Psoas muscle (tissue), 8 donors: ENCODE results near the gene MX2. TPM values are rescaled to one million over a fixed set of nuclear protein-coding genes. Genes with fewer than 3 reads are reported as not detected.

Experiments
- ATAC-seq, 4 donors: fragments of 200-7000 bp; cut with Tn5 transposase; one replicate each; pipeline ENCODE4 v1.9.1; 2020; ENCODE audit warnings: moderate library complexity in 3 of 4, mild to moderate bottlenecking in 2 of 4
- DNase-seq, 2 donors: peaks; one replicate each; pipeline ENCODE4 v3.0.0-alpha.2; 2020
- H3K27ac ChIP-seq: fragments of 200-600 bp; one replicate; pipeline ENCODE4 v1.8.0; 2022
- H3K27me3 ChIP-seq, 3 donors: fragments of 200-600 bp in 1 of 3; one replicate each; pipeline versions ENCODE4 v1.6.1 to v1.8.0; 2013 to 2022; ENCODE audit warnings: low read length in 2 of 3, mild to moderate bottlenecking in 2 of 3, moderate library complexity in 1 of 3; ENCODE audit not compliant: insufficient read depth in 3 of 3
- H3K36me3 ChIP-seq, 2 donors: fragments of 200-600 bp in 1 of 2; one replicate each; pipeline versions ENCODE4 v1.6.1 to v1.8.0; 2013 to 2022; ENCODE audit warnings: low read depth in 1 of 2, mild to moderate bottlenecking in 1 of 2, moderate library complexity in 1 of 2; ENCODE audit not compliant: insufficient read depth in 1 of 2
- H3K4me1 ChIP-seq: fragments of 200-600 bp; one replicate; pipeline ENCODE4 v1.8.0; 2022
- H3K4me3 ChIP-seq: fragments of 200-600 bp; one replicate; pipeline ENCODE4 v1.8.0; 2022; ENCODE audit warnings: mild to moderate bottlenecking
- H3K9me3 ChIP-seq: fragments of 200-600 bp; one replicate; pipeline ENCODE4 v1.8.0; 2022
- WGBS, 3 donors: extraction: QIAGEN DNeasy Blood & Tissue Kit; methylation state at CpG; one replicate each; pipeline versions ENCODE4 v1.1.6 to v1.1.7; 2013; 5-methylcytosine and 5-hydroxymethylcytosine counted together
- intact Hi-C, 2 donors: fragments of 100-400 bp; cut with DNase I; formaldehyde crosslinking; loops; one replicate each; pipeline versions ENCODE4 v1.11.0 to v1.14.2; 2022
- polyA plus RNA-seq, 3 donors: library from polyadenylated mRNA; stranded (reverse); fragments of 200-250 nt; gene quantifications; one replicate each; pipeline ENCODE4 v1.2.3, GENCODE V29; 2013
- total RNA-seq, 4 donors: library from RNA; stranded (reverse); fragmentation: NEBNext Ultra II Directional in 2 of 4; extraction: Animal tissue kit (Norgen Biotek cat#: 25700) in 2 of 4; gene quantifications; one replicate each; pipeline versions ENCODE4 v1.2.1 to v1.2.4, GENCODE V29; 2021 to 2023
- TF ChIP-seq, protein P1 (sequence below): fragments of 200-600 bp; IDR thresholded peaks from one replicate; pipeline ENCODE4 v1.8.0; 2022; ENCODE audit warnings: antibody characterized with exemption
- donor health status: healthy with polysubstance abuse.
- donor health status: DM: no; HTN: no; CAD: no; lungs with moderate emphysema.
- donor health status: Bipolar disorder and iron deficiency.
- donor health status: healthy.
- donor health status: DM: yes; HTN: yes; CAD: no.
- donor health status: DM: no; HTN: no; CAD: no.
- donor health status: DM: no; HTN: no; CAD: no.
- donor health status: DM: yes; HTN: yes; CAD: no.

MX2 gene
- total and polyA plus RNA-seq, 7 donors = 1.2 to 3.6 (median 2.7) TPM

DNA sequence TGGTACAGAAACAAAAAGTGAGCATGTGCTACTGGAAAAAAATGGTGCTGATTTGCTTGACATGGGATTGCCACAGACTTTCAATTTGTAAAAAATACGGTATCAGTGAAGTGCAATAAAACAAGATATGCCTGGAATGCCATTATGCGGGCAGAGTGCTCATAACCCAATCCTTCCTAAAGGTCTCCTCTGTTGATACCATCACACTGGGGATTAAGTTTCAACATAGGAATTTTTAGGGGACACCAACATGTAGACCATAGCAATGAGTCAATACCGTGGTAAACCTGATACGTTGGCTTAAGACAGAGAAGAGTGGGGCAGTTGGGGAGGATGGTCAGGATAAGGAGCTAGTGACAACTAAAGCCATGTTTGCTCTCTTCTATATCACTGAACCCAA lies 84.8 kb downstream of the MX2 start:
- H3K9me3 ChIP-seq = no peaks in the 10 kb centered on the region
- no peak overlapping the region for H3K4me3 ChIP-seq
- TF ChIP-seq, protein P1, sequence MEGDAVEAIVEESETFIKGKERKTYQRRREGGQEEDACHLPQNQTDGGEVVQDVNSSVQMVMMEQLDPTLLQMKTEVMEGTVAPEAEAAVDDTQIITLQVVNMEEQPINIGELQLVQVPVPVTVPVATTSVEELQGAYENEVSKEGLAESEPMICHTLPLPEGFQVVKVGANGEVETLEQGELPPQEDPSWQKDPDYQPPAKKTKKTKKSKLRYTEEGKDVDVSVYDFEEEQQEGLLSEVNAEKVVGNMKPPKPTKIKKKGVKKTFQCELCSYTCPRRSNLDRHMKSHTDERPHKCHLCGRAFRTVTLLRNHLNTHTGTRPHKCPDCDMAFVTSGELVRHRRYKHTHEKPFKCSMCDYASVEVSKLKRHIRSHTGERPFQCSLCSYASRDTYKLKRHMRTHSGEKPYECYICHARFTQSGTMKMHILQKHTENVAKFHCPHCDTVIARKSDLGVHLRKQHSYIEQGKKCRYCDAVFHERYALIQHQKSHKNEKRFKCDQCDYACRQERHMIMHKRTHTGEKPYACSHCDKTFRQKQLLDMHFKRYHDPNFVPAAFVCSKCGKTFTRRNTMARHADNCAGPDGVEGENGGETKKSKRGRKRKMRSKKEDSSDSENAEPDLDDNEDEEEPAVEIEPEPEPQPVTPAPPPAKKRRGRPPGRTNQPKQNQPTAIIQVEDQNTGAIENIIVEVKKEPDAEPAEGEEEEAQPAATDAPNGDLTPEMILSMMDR = no peak
- H3K27me3 ChIP-seq = no peaks in the 10 kb centered on the region
- DNase-seq (no peak), ATAC-seq (no peak)
- intact Hi-C loops = no loop called here
- no peak overlapping the region for H3K27ac ChIP-seq
- 61 to 73% (median 73%) methylated on average over 4 of the region's 4 CpGs for WGBS, 3 donors
- H3K36me3 ChIP-seq = peaks cover 0 to 24% of the 10 kb centered on the region in 2 donors
- H3K4me1 ChIP-seq = no peaks in the 10 kb centered on the region

DNA sequence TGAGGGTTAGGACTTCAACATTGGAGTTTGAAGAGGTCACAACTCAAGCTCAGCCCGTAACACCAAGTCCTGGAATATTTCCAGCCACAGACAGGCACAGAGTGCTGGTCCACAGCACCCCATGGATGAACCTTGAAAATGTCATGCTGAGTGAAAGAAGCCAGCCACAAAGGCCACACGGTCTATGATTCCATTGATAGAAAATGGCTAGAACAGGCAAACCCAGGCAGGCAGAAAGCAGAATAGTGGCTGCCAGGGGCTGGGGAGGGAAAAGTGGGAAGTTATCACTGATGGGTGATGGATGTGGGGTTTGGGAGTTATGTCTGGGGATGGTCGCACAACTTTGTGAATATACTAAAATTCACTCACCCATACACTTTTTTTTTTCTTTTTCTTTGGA lies 85.5 kb downstream of the MX2 start:
- DNase-seq = no peak
- TF ChIP-seq, protein P1 = no peak
- no peaks in the 10 kb centered on the region for H3K27me3 ChIP-seq
- H3K36me3 ChIP-seq = peaks cover 0 to 24% of the 10 kb centered on the region in 2 donors
- no peak for ATAC-seq
- H3K27ac ChIP-seq = no peak overlapping the region
- H3K4me3 ChIP-seq = no peak overlapping the region
- 85 to 92% (median 90%) methylated on average over 3 of the region's 3 CpGs for WGBS, 3 donors
- no peaks in the 10 kb centered on the region for H3K4me1 ChIP-seq
- intact Hi-C loops = no loop called here
- no peaks in the 10 kb centered on the region for H3K9me3 ChIP-seq

DNA sequence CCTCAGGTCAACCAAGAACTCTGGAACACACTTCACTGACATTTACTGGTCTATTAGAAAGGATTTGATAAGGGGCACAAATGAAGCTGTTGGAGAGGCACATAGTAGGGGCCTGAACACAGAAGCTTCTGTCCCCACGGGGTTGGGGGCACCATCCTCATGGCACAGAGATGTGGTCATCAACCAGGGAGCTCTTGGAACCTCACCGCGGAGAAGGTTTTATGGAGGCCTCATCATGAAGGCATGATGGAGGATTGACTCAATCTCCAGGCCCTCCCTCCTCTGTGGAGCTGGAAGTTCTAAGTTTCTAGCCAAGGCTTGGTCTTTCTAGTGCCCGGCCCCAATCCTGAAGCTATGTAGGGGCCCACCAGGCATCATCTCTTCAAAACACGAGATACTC lies 87.8 kb downstream of the MX2 start:
- Histone ChIP-seq H3K9me3 (no peaks in the 10 kb centered on the region), H3K27me3 (no peaks in the 10 kb centered on the region), H3K4me1 (no peaks in the 10 kb centered on the region), H3K36me3 (peaks cover 2 to 17% of the 10 kb centered on the region in 2 donors), H3K4me3 (no peak overlapping the region), H3K27ac (no peak overlapping the region)
- intact Hi-C loops = loop anchor here in 1 of 2 donors (10.0 kb wide), 1 partner anchor 165 kb away; no protein-coding TSS in a partner anchor
- no peak for ATAC-seq
- TF ChIP-seq, protein P1 = no peak
- DNase-seq = no peak
- WGBS, 3 donors = 72 to 83% (median 80%) methylated on average over 5 of the region's 5 CpGs

DNA sequence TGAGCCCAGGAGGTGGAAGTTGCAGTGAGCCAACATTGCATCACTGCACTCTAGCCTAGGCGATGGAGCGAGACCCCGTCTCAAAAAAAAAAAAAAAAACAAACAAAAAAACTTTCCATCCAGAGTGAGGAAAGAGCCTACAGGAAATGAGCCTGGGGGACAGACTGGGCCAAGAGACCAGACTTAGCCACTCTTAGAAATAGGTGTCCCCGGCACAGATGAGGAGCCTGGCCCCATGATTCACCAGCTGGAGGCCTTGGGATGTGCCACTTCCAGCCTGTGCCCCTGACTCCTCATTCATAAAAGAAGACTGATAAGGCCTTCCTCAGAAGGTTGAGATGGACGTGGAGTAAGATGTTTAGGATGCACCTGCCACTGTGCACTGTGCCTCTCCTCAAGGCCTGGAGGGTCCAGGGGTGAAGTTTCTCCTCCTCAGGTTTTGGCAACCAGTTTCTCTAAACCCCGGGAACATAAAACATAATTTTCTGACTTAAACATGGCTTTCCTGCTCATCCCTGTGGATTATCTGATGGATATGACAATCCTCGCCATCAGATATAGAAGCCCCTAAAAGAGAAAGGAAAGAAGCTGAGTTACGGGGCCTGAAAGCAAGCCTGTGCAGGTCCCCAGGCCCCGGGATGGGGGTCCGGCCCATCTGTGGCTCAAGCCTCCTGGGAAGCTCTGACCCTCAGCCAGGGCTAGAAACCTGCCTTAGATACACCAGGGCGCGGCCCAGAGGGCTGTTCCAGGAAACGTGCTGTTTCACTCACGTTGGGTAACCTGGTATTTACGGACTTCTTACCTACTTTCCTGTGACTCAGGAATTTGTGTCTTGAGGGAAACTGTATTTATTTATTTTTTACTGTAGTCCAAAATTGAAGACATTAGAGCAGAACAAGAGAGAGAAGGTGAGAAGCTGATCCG lies 90.2 kb downstream of the MX2 start:
- no peak overlapping the region for H3K27ac ChIP-seq
- H3K4me3 ChIP-seq = no peak overlapping the region
- no peaks in the 10 kb centered on the region for H3K4me1 ChIP-seq
- WGBS, 3 donors = 84 to 88% (median 87%) methylated on average over 16 of the region's 16 CpGs
- no peaks in the 10 kb centered on the region for H3K9me3 ChIP-seq
- peaks cover 2 to 6% of the 10 kb centered on the region in 2 donors for H3K36me3 ChIP-seq
- no peaks in the 10 kb centered on the region for H3K27me3 ChIP-seq
- ATAC-seq (no peak), DNase-seq (no peak)
- TF ChIP-seq, protein P1 = no peak
- intact Hi-C loops = loop anchor here in 1 of 2 donors (10.0 kb wide), 1 partner anchor 167 kb away; no protein-coding TSS in a partner anchor
